Measurements from ENCODE around the gene TXLNB.

- TF ChIP-seq SMC3 (IDR thresholded peaks at IDR 0.05; ENCODE audit: low read depth, low read length) (no peak), MXI1 (IDR thresholded peaks at IDR 0.05; ENCODE audit: low read depth, low read length) (no peak), CTCF (IDR thresholded peaks at IDR 0.05) (no peak), EP300 (IDR thresholded peaks at IDR 0.05; ENCODE audit: borderline replicate concordance in 1 of 2, low read depth in 1 of 2, low read length in 1 of 2) (no peak), EZH2phosphoT487 (IDR thresholded peaks at IDR 0.05; ENCODE audit: borderline replicate concordance, low read depth) (no peak), GABPA (IDR thresholded peaks at IDR 0.05; ENCODE audit: low read depth) (no peak), TAF1 (IDR thresholded peaks at IDR 0.05; ENCODE audit: borderline replicate concordance, low read depth, low read length) (no peak)
- TF ChIP-seq, protein P1, sequence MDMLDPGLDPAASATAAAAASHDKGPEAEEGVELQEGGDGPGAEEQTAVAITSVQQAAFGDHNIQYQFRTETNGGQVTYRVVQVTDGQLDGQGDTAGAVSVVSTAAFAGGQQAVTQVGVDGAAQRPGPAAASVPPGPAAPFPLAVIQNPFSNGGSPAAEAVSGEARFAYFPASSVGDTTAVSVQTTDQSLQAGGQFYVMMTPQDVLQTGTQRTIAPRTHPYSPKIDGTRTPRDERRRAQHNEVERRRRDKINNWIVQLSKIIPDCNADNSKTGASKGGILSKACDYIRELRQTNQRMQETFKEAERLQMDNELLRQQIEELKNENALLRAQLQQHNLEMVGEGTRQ (IDR thresholded peaks at IDR 0.05; ENCODE audit: borderline replicate concordance, low read depth, low read length) = no peak
- TF ChIP-seq, protein P2, sequence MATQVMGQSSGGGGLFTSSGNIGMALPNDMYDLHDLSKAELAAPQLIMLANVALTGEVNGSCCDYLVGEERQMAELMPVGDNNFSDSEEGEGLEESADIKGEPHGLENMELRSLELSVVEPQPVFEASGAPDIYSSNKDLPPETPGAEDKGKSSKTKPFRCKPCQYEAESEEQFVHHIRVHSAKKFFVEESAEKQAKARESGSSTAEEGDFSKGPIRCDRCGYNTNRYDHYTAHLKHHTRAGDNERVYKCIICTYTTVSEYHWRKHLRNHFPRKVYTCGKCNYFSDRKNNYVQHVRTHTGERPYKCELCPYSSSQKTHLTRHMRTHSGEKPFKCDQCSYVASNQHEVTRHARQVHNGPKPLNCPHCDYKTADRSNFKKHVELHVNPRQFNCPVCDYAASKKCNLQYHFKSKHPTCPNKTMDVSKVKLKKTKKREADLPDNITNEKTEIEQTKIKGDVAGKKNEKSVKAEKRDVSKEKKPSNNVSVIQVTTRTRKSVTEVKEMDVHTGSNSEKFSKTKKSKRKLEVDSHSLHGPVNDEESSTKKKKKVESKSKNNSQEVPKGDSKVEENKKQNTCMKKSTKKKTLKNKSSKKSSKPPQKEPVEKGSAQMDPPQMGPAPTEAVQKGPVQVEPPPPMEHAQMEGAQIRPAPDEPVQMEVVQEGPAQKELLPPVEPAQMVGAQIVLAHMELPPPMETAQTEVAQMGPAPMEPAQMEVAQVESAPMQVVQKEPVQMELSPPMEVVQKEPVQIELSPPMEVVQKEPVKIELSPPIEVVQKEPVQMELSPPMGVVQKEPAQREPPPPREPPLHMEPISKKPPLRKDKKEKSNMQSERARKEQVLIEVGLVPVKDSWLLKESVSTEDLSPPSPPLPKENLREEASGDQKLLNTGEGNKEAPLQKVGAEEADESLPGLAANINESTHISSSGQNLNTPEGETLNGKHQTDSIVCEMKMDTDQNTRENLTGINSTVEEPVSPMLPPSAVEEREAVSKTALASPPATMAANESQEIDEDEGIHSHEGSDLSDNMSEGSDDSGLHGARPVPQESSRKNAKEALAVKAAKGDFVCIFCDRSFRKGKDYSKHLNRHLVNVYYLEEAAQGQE (IDR thresholded peaks at IDR 0.05; ENCODE audit: low read depth, low read length) = no peak
These were observed 949 bp downstream of the TXLNB start for GRCh38 chr6:139290787-139291311.
